Measurements from ENCODE around the gene TNNT2. TPM values are rescaled to one million over a fixed set of nuclear protein-coding genes. Genes with fewer than 3 reads are reported as not detected.

Gene TNNT2
- total and polyA plus RNA-seq, 8 donors = 0.06 to 7.0 (median 0.99) TPM

DNA sequence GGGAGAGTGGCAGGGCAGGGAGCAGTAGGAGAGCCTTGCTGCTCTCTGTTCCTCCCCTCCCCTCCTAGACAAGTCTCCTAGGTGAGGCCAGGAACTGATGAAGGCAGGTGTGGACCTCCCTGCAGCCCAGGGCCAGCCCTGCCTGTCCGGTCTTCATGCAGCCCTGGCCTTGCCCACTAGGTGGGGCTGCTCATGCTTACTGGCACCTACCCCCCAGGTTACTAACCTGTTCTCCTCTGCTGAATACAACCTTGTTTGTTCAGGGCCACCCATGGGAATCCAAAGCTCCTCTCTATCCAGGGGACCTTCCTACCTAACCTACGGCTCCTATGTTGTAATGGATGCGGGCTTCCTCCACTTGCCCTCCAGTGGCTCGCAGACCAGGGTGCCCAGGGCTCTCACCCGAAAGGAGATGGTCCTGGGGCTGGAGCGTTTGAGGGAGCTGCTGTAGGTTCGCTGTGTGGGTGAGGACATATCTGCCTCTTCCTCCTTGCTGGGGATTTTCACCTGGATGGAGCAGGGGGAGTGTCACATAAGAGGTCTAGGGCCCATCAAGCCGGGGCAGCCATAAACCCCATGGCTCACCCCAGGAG is 7.9 kb upstream of the TNNT2 start:
- Histone ChIP-seq H3K27ac (peak overlapping the region in 1 of 4 donors; percentile 20), H3K27me3 (no peaks in the 10 kb centered on the region), H3K9me3 (no peaks in the 10 kb centered on the region), H3K4me3 (no peak overlapping the region), H3K4me1 (no peaks in the 10 kb centered on the region), H3K36me3 (peaks cover 0 to 31% (median 7%) of the 10 kb centered on the region in 3 donors)
- DNase-seq = peak; percentile 62 to 91 (median 84)
- intact Hi-C loops (cut with DNase I) = no loop called here
- TF ChIP-seq, protein P1, sequence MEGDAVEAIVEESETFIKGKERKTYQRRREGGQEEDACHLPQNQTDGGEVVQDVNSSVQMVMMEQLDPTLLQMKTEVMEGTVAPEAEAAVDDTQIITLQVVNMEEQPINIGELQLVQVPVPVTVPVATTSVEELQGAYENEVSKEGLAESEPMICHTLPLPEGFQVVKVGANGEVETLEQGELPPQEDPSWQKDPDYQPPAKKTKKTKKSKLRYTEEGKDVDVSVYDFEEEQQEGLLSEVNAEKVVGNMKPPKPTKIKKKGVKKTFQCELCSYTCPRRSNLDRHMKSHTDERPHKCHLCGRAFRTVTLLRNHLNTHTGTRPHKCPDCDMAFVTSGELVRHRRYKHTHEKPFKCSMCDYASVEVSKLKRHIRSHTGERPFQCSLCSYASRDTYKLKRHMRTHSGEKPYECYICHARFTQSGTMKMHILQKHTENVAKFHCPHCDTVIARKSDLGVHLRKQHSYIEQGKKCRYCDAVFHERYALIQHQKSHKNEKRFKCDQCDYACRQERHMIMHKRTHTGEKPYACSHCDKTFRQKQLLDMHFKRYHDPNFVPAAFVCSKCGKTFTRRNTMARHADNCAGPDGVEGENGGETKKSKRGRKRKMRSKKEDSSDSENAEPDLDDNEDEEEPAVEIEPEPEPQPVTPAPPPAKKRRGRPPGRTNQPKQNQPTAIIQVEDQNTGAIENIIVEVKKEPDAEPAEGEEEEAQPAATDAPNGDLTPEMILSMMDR (IDR thresholded peaks at IDR 0.05) = peak; percentile 80 to 85 (median 84)
- ATAC-seq = peak; percentile 80 to 94 (median 91)
- FAIRE-seq = no peak
- 65 to 67% methylated on average over 8 of the region's 8 CpGs for WGBS, 2 donors

- Histone ChIP-seq H3K4me3 (no peak overlapping the region), H3K36me3 (peaks cover 0 to 31% (median 7%) of the 10 kb centered on the region in 3 donors), H3K27ac (no peak overlapping the region), H3K9me3 (no peaks in the 10 kb centered on the region), H3K4me1 (no peaks in the 10 kb centered on the region), H3K27me3 (no peaks in the 10 kb centered on the region)
- no peak for DNase-seq
- intact Hi-C loops (cut with DNase I) = no loop called here
- ATAC-seq = no peak
- TF ChIP-seq, protein P1 (IDR thresholded peaks at IDR 0.05) = no peak
- 77 to 79% methylated on average over 4 of the region's 4 CpGs for WGBS, 2 donors
- FAIRE-seq = no peak
Observed at GRCh38 chr1:201384406-201384782, 6.9 kb upstream of the TNNT2 start.

GRCh38 chr1:201383647-201384405 is 6.3 kb upstream of the TNNT2 start:
- FAIRE-seq (no peak), ATAC-seq (no peak)

DNA sequence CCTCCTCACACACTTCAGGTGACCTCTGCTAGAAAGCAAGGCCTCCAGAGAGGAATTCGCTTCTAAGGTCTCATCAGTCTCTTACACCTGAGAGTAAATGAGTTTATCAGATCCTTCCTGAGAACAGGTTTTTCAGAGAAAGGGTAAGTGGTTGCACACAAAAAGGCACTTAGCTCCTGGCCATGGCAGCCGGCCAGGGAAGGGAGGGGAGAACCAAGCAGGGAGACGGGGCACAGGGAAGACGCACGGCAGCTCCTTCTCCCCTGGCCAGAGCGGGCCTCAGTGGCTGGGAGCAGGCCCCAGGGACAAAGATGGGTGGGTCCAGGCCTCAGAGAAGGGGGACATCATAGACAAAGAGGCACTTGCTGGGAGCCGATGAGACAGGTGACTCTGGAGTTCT is 3.6 kb upstream of the TNNT2 start:
- ATAC-seq = no peak

More at GRCh38 chr1:201383647-201384405, 6.3 kb upstream of the TNNT2 start:
- Histone ChIP-seq H3K4me3 (no peak overlapping the region), H3K4me1 (no peaks in the 10 kb centered on the region), H3K27me3 (no peaks in the 10 kb centered on the region), H3K9me3 (no peaks in the 10 kb centered on the region), H3K27ac (no peak overlapping the region), H3K36me3 (peaks cover 0 to 31% (median 7%) of the 10 kb centered on the region in 3 donors)
- intact Hi-C loops (cut with DNase I) = no loop called here
- 89 to 93% methylated on average over 4 of the region's 4 CpGs for WGBS, 2 donors
- DNase-seq = peak in 1 of 6 donors; percentile 5
- TF ChIP-seq, protein P1 (IDR thresholded peaks at IDR 0.05) = no peak

More for the DNA sequence above, 3.6 kb upstream of the TNNT2 start:
- FAIRE-seq = no peak
- Histone ChIP-seq H3K9me3 (no peaks in the 10 kb centered on the region), H3K36me3 (peaks cover 0 to 7% (median 0%) of the 10 kb centered on the region in 3 donors), H3K27ac (no peak overlapping the region), H3K27me3 (no peaks in the 10 kb centered on the region), H3K4me1 (no peaks in the 10 kb centered on the region), H3K4me3 (no peak overlapping the region)
- peak in 1 of 6 donors; percentile 61 for DNase-seq
- WGBS, 2 donors = 58 to 73% methylated on average over 7 of the region's 7 CpGs
- intact Hi-C loops (cut with DNase I) = no loop called here
- TF ChIP-seq, protein P1 (IDR thresholded peaks at IDR 0.05) = no peak
